SW 1271 (cell line): Measurements from ENCODE around the gene MXD1.

Experiments used
- DNase-seq, 2 experiments: peaks; one replicate each; lab custom pipeline; 2025; lab: John Stamatoyannopoulos, UW

The MXD1 gene

DNA sequence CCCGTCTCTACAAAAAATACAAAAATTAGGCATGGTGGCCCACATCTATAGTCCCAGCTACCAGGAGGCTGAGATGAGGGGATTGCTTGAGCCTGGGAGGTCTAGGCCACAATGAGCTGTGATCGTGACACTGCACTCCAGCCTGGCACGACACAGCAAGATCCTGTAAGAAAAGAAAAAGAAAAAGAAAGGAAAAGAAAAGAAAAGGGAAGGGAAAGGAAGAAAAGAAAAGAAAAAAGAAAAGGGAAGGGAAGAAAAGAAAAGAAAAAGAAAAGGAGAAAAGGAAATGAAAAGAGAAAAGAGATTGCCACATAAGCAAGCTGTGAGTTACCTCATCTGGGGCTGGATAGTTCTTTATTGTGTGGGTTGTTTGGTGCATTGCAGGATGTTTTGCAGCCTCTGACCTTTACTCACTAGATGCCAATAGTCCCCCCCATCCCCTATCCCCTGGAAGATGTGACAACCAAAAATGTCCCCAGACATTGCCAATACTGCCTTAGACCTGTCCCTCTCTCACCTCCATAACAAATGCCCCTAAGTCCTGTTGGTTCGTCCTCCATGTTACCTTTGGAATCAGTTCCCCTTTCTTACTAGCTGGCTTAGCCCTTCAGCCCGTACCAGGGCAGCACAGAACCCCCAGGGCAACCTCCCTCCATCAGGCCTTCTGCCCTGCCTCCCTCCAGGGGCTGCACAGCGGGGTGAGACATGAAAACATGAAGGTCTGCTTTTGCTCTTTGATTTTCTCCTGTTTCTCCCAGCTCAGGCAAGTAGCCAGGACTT lies 37.6 kb downstream of the MXD1 start:
- DNase-seq = no peak

- DNase-seq = no peak
Measured at GRCh38 chr2:69954084-69954483, 39.2 kb downstream of the MXD1 start.

- DNase-seq = no peak
Measured at GRCh38 chr2:69955029-69955428, 40.1 kb downstream of the MXD1 start.

- DNase-seq = no peak
Measured at GRCh38 chr2:69956475-69956979, 41.6 kb downstream of the MXD1 start.

DNA sequence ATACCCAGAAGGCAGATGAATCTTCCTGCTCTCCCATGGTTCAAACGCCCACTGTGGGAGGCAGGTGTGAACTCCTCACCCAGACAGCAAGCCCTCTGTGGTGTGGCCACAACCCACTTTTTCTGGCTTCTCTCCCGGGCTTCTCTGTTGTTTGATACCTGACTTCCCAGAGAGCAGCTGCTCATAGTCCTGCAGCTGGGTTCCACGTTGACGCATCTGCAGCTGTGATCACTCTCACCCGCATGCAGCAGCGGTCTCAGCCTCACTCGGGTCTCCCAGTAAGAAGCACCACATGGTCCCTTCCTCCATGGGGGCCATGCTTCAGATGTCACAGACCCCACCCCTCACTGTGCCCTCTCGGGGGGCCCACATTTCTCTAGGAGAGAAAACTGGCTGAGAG lies 43.1 kb downstream of the MXD1 start:
- no peak for DNase-seq

- no peak for DNase-seq
Measured at GRCh38 chr2:69958480-69958879, 43.6 kb downstream of the MXD1 start.

DNA sequence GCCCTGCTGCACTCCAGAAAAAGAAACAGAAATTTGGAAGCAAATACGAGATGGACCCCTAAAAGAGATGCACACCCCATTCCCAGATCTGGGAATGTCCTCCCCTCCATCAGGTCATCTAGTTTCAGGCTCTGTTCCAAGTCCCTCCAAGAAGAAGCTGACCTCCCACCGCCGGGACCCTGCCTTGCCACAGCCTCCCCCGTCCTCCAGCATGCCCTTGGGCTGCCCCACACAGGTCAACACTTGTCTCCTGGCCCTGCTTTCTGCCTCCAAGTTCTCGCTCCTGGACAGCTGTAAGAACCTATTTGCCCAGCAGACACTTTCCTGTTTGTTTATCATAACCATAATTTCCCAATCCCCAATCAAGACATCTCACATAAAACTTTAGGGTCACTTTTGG lies 44.5 kb downstream of the MXD1 start:
- no peak for DNase-seq

GRCh38 chr2:69960821-69961220 lies 45.9 kb downstream of the MXD1 start:
- no peak for DNase-seq

DNA sequence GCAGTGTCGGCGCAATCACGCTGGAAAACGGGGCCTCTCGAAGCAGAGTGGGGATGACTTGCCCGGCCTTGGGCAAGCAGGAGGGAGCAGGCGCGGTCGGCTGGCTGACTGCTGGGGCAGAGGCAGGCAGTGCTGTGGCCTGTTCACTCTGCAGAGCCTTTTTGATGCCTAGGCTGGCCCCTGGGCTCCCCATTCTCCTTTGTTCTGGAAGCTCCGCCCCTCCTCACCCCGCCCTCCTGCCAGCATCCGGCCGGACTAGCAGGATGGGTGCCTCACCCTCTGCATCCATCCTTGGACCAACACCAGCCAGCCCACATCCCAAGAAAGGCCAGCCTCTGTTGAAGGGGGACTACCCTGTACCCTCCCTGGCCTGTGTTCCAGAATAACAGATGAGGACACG lies 46.6 kb downstream of the MXD1 start, which contains the start of gene ASPRV1:
Gene ASPRV1 (minus strand): TSS at position 136 of the 400 bp plus-strand sequence. CDS start 195 bp downstream, outside the sequence.
- DNase-seq = no peak

- no peak for DNase-seq
Measured at GRCh38 chr2:69962986-69963730, 48.2 kb downstream of the MXD1 start.

GRCh38 chr2:69964353-69964841 lies 49.5 kb downstream of the MXD1 start:
- DNase-seq = no peak

DNA sequence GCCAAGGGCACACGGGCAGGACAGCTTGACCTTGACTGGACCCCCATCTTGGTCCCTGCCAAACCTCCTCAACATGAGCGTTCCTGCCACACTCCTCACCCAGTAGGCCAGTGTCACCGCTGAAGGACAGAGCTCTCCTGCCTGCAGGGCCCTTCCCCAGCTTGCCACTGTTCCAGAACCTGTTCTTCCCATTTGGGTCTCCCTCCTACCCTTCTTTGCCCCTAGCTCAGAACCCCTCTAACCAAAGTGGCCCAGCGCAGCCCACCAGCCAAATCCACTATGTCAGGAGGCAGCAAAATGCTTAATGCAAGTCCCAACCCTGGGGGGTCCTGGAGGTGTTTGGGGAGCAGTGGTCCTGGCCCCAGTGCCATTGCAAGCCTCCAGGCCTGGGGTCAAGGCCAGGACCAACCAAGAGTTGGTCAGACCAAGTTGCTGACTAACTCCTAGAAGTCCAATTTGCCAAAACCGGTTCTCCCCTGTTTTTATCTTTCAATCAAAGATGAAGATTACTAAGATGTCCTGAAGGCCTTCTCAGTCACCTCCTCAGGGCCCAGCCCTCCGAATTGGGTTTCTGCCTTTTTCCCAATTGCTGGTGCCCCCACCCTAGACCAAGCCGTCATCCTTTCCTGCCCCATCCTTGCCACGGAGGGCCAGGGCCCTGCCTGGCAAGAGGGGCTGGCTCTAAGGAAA lies 51.0 kb downstream of the MXD1 start:
- DNase-seq = no peak

DNA sequence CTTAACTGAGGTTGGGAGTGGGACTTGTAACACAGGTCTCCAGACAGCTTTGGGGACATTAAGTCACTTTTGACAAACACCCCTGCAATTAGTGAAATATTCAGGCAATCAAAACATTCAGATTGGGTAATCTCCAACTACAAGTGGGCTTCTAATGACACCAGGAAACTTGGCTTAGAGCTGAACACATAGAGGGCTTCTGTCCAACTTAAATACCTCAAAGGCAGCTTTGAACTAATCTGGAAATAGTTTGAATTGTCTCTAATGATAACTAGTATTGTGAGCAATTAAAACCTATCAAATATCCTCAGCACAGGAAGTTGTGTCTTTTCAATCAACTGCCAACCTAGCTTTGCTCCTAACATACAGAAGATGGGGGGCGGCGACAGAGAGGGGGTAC lies 51.6 kb downstream of the MXD1 start:
- no peak for DNase-seq

DNA sequence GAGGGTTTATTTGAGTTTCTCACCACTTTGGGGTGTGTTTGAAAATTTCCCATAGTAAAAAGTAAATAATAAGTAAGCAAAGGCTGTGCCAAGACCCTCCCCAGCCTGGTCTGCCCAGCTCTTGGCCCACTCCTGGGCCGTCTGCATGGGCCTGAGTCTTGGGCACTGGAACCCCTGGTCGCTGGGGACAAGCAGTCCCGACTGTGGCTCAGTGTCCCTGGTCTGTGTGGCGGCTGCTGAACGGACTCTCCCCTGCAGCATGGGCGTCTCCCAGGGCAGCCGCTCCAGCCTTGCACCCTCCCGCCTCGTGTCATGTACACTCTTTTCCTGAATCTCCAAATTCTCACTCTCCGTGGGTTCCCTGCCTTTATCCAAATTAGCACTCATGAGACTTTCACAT lies 53.7 kb downstream of the MXD1 start:
- DNase-seq = no peak

DNA sequence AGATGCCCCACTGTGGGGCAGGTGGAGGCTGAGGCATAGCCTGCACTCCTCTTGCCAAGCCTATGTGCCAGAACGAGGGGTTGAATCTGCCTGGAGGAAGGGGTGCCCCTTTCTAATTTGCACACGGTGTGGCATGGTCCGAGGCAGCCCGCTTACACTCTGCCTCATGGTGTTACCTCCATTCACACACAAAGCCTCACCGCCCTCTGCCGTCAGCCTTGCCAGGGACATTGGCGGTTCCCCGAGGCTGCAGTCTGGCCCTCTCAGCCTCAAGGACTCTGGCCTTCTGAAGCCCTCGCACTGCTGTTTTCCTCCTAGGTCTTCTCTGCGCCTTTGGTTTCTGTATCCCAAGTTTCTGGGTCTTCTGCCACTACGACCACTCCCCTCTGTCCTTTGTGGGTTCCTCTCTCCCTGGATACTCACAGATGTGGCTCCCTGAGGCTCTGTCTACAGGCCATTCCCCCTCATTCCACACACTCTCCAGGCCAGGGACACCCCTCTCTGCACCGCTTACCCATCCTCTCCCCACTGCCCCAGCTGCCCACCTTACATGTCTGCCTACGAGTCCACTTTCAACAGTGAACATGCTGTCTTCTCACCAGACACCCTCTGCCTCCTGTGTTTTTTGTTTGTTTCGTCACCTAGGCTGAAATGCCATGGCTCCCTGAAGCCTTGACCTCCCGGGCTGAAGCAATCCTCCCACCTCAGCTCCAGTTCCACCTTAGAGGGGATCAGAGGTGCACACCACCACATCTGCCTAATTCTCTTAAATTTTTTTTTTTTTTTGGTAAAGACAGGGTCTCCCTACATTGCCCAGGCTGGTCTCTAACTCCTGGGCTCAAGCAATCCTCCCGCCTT lies 54.4 kb downstream of the MXD1 start:
- DNase-seq = no peak

DNA sequence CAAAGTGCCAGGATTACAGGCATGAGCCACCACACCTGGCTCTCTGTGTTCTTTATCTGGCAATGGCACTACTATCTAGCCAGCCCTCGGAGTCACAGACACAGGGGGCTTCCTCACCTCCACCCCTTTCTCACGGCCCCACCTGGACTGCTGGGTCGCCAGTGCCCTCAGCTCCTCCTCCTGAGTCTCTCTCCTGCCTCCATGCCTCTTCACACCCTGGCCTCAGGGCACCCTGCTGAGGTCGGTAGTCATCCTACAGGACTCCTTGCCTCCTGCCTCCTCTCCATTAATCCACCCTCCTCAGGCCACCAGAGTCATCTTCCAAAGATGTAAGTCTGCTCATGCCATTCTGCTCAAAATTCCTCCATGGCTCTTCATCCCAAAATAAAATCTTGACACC lies 55.1 kb downstream of the MXD1 start:
- no peak for DNase-seq

GRCh38 chr2:69972822-69973221 lies 57.9 kb downstream of the MXD1 start:
- no peak for DNase-seq

DNA sequence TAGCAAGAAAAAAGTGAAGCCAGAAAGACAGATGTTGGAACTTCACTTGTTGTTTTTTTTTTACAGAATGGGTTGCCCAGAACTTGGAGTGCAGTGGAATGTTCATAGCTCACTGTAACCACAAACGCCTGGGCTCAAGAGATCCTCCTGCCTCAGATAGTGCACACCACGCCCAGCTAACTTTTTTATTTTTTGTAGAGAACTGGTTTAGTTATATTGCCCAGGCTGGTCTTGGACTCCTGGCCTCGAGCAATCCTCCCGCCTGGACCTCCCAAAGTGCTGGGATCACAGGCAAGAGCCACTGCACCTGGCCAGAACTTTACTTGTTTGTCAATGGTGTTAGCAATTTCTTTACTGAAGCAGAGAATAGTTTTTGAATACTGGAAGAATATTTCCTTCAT lies 58.4 kb downstream of the MXD1 start:
- no peak for DNase-seq

GRCh38 chr2:69975136-69975852 lies 60.4 kb downstream of the MXD1 start:
- no peak for DNase-seq

DNA sequence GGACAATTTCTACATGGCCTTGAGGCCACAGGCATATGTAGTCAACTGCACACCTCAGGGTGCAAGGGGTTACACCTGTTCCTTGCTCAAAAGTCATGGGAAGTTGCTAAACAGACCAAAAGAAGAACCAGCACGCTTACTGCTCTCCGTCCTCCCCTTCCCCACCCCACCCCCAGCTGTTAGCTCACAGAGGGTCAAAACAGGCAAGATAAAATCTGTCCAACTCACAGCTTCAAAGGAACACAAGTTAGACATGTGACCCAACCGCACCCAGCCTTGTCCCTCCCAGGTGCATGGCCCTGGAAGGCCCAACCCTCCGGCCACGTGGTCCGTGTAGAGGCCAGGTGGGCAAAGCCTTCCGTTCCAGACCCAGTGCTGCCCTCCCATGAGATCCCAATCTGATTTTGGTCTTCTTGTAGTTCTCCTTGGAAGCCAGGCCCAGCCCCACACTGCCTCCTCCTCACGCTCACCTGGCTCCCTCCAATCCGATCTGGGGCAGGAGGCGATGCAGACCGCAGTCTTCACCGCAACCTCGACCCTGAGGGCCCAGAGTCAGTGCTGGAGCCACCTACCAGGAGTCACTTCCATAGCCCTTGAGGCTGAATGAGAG lies 61.0 kb downstream of the MXD1 start:
- no peak for DNase-seq
